ENCODE data around the gene TSPAN12. TPM values are rescaled to one million over a fixed set of nuclear protein-coding genes. Genes with fewer than 3 reads are reported as not detected.

The TSPAN12 gene
- total and polyA plus RNA-seq, 2 of the 4 experiments (the other 2 are of a cell fraction) = 0.36 to 0.72 TPM

- no peak for TF ChIP-seq MAZ (IDR thresholded peaks at IDR 0.05; ENCODE audit: borderline replicate concordance, low read depth, low read length)
- 0 out of 2 replicates have a peak, but pooled peaks have one; percentile 13 for TF ChIP-seq CEBPB (IDR thresholded peaks at IDR 0.05; ENCODE audit: low read depth, low read length)
- Histone ChIP-seq H2AFZ (replicated peaks; ENCODE audit: low read length, poor library complexity) (no peak overlapping the region), H3K27ac (ENCODE audit: insufficient read depth, low read length) (no peak overlapping the region), H2BK15ac (ENCODE audit: low read depth, low read length) (no peak overlapping the region), H4K8ac (ENCODE audit: low read depth in 2 of 2, low read length in 2 of 2) (no peak overlapping the region), H4K20me1 (ENCODE audit: insufficient read depth, low read length) (no peaks in the 10 kb centered on the region), H3K18ac (ENCODE audit: low read depth, low read length) (no peak overlapping the region), H3K36me3 (ENCODE audit: control insufficient read depth, insufficient read depth, low read length) (peaks cover 3% of the 10 kb centered on the region; the same call in 1 of the 2 replicates), H3K4me1 (ENCODE audit: control insufficient read depth, insufficient read depth, low read length) (0 out of 2 replicates have a peak, but pooled peaks cover 2% of the 10 kb centered on the region), H3K79me1 (ENCODE audit: low read depth in 1 of 2, low read length in 2 of 2) (no peaks in the 10 kb centered on the region), H4K5ac (ENCODE audit: low read depth, low read length) (no peak overlapping the region), H4K91ac (ENCODE audit: insufficient read depth, low read depth, low read length) (no peak overlapping the region), H3K4me2 (ENCODE audit: low read depth, low read length) (no peak overlapping the region), H3K4ac (ENCODE audit: low read depth, low read length) (no peak overlapping the region), H2BK20ac (ENCODE audit: low read depth, low read length) (no peak overlapping the region), H3K9me3 (ENCODE audit: control insufficient read depth, insufficient read depth, low read length) (no peaks in the 10 kb centered on the region), H3K9me1 (ENCODE audit: insufficient read depth, low read length) (no peaks in the 10 kb centered on the region), H3K56ac (ENCODE audit: extremely low read depth, insufficient read depth, low read length) (no peak overlapping the region), H3K23ac (ENCODE audit: low read depth, low read length) (no peak overlapping the region), H3K9ac (ENCODE audit: low read depth, low read length) (no peak overlapping the region), H2BK120ac (ENCODE audit: low read depth, low read length) (no peak overlapping the region), H2BK5ac (ENCODE audit: low read depth, low read length, poor library complexity, severe bottlenecking) (no peak overlapping the region), H3K14ac (replicated peaks; ENCODE audit: low read depth, low read length) (no peak overlapping the region), H2AK5ac (ENCODE audit: low read depth, low read length) (no peak overlapping the region), H3K4me3 (ENCODE audit: insufficient read depth, low read depth, low read length) (no peak overlapping the region), H2AK9ac (replicated peaks; ENCODE audit: low read depth, low read length, poor library complexity) (no peak overlapping the region), H3K27me3 (ENCODE audit: control insufficient read depth, insufficient read depth, low read length) (no peaks in the 10 kb centered on the region)
- DNase-seq = no peak
- in situ Hi-C loops (cut with MboI; ENCODE audit: low sequenced_read_pairs) = loop anchor here (5.0 to 10.0 kb wide), 2 partner anchors 117 to 295 kb away; no protein-coding TSS in a partner anchor
- intact Hi-C loops (cut with micrococcal nuclease) = loop anchor here (2.0 to 10.0 kb wide), 3 partner anchors 273 to 527 kb away; no protein-coding TSS in a partner anchor
- POLR2A ChIA-PET (ENCODE audit: unreplicated experiment) = interaction anchor here (0.5 kb wide), 1 partner anchor 143 kb away, joined by 6 read pairs; the partner anchor contains the start of gene ING3
- ATAC-seq (ENCODE audit: low read depth) = no peak
- CTCF ChIA-PET = interaction anchor here (0.9 to 2.4 kb wide), 4 partner anchors 15 to 198 kb away, joined by 3 to 14 read pairs (median 4); no protein-coding TSS in a partner anchor
- dilution Hi-C loops (cut with HindIII; ENCODE audit: low sequenced_read_pairs, unreplicated experiment) = no loop called here
- no TSS peak for BruUV-seq (replicated peaks)
- no CpG with 5 or more reads among the region's 2 CpGs for WGBS, 2 experiments (ENCODE audit: extremely low coverage in 2 of 2, insufficient read length in 1 of 2)
Observed at GRCh38 chr7:120807390-120807789, 50.6 kb downstream of the TSPAN12 start.
